ENCODE measurements around the gene DIP2B. TPM values are rescaled to one million over a fixed set of nuclear protein-coding genes. Genes with fewer than 3 reads are reported as not detected.

Gene DIP2B, protein sequence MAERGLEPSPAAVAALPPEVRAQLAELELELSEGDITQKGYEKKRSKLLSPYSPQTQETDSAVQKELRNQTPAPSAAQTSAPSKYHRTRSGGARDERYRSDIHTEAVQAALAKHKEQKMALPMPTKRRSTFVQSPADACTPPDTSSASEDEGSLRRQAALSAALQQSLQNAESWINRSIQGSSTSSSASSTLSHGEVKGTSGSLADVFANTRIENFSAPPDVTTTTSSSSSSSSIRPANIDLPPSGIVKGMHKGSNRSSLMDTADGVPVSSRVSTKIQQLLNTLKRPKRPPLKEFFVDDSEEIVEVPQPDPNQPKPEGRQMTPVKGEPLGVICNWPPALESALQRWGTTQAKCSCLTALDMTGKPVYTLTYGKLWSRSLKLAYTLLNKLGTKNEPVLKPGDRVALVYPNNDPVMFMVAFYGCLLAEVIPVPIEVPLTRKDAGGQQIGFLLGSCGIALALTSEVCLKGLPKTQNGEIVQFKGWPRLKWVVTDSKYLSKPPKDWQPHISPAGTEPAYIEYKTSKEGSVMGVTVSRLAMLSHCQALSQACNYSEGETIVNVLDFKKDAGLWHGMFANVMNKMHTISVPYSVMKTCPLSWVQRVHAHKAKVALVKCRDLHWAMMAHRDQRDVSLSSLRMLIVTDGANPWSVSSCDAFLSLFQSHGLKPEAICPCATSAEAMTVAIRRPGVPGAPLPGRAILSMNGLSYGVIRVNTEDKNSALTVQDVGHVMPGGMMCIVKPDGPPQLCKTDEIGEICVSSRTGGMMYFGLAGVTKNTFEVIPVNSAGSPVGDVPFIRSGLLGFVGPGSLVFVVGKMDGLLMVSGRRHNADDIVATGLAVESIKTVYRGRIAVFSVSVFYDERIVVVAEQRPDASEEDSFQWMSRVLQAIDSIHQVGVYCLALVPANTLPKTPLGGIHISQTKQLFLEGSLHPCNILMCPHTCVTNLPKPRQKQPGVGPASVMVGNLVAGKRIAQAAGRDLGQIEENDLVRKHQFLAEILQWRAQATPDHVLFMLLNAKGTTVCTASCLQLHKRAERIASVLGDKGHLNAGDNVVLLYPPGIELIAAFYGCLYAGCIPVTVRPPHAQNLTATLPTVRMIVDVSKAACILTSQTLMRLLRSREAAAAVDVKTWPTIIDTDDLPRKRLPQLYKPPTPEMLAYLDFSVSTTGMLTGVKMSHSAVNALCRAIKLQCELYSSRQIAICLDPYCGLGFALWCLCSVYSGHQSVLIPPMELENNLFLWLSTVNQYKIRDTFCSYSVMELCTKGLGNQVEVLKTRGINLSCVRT (N-terminal part only)
- total RNA-seq (2014; rRNA removed; shearing (Covaris generic)) = 10.8 and 11.8 TPM in 2 replicates

DNA sequence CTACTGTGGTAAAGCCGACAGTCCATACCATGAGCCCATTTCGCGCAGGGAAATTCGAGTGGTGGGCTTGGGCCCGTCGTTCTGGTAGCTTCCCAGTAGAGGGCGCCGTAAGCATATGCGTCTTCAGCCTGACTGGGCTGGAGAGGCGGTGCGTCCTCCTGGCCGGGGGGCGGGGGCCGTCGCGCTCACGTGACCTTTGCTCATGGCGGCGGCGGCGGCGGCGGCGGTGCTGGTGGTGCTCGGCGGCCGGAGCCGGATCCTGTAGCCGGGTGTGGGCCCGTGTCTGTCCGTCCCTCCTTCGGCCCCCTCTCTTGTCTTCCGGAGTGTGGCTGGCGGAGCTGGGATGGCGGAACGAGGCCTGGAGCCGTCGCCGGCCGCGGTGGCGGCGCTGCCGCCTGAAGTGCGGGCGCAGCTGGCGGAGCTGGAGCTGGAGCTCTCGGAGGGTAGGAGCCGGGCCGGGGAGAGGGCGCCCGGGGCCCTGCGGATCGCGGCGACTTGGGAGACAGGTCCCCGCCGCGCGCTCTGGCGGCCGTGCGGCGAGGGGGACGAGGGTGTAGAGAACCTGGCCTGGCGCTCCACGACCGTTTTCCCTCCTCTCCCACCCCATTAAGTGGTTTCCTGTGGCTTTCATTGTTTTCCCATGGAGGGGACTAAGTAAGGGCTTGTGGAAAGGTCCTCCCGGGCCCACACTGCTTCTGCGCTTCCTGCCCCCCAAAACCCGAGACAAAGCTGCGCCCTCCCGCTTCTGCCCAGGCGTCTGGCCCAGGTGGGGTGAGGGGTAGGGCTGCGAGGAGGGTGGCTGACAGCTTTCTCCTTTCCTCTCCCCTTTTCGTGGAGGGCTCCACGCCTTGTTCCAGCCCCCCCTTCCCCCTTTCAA, at the start of gene DIP2B:
Gene DIP2B, plus strand, starts transcription at position 188 of the 877 bp plus-strand sequence. Its CDS starts 156 bp downstream, at position 344.
- DNase-seq (ENCODE audit: low read depth) = peak; percentile 85

DNA sequence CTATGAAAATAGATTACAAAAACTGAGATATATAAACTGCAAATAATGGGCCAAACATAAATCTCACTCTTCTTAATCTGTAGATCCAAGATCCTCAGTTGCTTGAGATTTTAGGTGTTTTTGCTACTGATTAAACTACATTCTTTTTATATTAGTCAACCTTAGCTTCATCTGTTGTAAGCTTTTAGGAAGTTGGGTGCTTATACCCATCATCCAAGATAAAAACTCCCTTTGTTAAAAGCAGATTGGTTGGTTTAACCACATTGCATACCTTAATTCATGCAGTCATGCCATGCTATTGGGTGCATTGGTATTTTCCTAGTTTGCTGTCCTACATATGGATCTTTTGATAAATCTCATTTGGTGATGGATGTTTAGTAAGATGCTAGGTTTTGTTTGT, 46.2 kb upstream of the DIP2B start:
- DNase-seq (ENCODE audit: low read depth) = peak; percentile 29

DNA sequence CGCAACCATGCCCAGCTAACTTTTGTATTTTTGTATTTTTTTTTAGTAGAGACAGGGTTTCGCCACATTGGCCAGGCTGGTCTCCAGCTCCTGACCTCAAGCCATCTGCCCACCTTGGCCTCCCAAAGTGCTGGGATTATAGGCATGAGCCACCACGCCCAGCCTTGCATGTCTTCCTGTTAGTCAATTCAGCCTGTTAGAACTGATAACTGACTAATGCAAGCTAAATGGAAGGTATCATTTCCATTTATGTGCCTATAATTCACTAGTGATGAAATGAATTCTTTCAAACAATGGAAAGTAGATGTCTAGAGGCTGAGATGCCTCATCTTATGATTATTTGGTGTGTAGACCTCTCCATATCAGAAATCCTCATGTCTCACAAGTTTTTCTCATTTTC, 37.3 kb upstream of the DIP2B start:
- no peak for DNase-seq (ENCODE audit: low read depth)

DNA sequence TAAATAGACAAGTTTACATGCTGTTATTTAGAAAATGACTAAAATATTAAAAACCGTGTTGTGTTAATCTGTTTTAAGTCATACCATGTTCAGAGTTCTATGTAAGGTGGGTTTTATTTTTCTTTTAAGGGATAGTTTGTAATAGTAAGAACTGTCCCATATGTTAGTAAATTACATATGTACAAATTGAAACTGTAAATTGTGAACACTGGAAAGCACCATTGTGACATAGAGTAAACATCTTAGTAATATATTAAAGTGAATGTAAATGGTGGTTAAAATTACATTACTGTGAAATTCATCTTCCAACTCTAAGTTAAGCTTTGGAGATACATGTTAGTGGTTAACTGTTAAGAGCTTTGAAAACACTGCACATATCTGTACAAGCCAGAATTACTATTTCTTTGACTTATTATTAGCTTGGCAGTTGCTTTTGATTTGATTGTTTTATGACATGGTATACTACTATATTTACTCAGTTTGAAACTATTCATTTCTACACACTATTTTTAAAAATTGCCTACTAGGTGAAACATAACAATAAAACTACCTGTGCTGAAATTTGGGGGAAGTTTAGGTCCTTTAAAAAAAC, 27.4 kb upstream of the DIP2B start:
- DNase-seq (ENCODE audit: low read depth) = no peak

DNA sequence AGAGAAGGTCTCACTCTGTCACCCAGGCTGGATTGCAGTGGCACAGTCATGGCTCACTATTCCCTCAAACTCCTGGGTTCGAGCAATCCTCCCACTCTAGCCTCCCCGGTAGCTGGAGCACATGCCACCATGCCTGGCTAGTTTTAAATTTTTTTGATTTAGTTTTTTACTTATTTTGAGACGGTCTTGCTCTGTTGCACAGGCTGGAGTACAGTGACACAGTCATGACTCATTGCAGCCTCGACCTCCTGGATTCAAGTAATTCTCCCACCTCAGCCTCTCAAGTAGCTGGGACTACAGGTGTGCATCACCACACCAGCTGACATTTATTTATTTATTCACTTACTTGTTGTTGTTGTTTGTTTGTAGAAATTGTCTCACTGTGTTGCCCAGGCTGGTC, 22.2 kb upstream of the DIP2B start:
- no peak for DNase-seq (ENCODE audit: low read depth)

DNA sequence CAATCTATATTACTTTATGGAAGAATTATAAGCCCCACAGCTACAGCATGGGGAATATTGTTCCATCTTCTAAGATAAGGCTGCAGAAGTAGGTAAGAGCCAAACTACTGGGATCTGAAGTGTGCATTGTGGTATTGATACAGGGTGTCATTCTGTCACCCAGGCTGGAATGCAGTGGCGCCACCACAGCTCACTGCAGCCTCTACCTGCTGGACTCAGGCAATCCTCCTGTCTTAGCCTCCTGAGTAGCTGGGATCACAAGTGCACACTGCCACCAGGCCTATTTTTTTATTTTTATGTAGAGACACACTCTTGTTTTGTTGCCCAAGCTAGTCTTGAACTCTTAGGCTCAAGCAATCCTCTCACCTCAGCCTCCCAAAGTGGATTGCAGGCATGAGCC, 21.3 kb upstream of the DIP2B start:
- no peak for DNase-seq (ENCODE audit: low read depth)

DNA sequence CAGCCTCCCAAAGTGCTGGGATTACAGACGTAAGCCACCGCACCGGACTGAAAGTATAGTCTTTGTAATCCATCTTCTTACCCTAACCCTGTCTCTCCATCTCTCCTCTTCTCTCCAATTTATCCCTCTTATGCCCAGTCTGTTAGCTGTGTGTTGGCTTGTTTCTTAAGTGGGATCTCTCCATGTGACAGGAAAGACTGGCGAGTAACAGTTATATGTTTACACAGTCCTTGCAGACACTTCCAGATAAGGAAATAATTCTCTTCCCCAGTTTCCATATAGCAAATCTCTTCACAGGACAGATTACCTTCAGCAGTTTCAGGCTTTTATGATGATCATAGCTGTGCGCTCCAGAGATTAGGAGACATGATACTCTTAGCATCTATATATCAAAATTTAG, 16.0 kb upstream of the DIP2B start:
- no peak for DNase-seq (ENCODE audit: low read depth)

DNA sequence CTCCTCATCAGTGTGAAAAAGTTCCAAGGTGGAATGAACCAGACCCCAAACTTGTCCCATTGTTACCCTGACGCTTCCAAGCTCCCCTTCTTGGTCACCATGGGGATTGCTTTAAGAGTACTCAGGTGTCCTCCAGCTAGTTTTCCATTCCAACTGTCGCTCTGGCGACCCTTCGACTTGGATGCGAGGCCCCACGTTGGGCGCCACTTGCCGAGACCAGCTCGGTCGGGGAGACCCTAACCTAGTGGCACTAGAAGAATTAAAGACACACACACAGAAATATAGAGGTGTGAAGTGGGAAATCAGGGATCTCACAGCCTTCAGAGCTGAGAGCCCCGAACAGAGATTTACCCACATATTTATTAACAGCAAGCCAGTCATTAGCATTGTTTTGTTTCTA, 6.7 kb upstream of the DIP2B start:
- peak; percentile 6 for DNase-seq (ENCODE audit: low read depth)

DNA sequence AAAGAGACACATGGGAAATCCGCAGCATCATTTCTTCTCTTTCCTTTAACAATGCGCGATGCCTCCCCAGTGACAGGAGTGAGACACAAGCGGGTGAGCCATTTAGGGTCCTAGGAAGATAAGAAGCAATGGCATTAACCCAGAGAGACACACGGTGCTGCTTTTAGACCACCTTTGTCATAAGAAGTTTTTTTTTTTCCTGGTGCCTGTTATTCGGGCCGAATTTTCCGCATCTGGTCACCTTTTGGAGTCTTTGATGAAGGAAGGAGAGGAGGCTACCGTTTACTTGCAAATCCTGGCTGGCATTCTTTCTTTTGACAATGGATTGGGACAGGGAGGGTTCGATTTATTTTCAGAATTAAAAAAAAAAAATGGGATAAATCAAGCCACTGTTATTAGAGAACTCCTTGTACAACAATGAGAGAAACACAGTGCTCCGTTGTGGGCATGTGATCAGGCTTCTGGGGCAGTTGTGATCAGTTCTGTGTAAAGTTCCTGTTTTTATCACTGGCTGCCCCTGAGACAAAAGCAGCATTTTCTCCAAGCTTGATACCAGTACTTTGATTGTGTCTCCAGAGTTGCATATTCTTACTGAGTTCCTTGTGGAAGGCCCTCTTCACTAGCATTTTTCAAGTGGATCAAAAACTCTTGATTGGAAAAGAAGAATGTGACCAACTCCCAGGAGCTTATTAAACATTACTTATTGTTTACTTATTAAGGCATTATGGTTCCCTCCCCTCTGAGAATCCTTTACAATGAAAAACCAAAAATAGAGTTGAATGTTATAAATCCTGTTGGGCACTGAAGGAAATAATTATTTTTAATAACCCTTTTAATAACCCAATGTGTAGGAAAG, 1.1 kb downstream of the DIP2B start:
- DNase-seq (ENCODE audit: low read depth) = peak; percentile 15

DNA sequence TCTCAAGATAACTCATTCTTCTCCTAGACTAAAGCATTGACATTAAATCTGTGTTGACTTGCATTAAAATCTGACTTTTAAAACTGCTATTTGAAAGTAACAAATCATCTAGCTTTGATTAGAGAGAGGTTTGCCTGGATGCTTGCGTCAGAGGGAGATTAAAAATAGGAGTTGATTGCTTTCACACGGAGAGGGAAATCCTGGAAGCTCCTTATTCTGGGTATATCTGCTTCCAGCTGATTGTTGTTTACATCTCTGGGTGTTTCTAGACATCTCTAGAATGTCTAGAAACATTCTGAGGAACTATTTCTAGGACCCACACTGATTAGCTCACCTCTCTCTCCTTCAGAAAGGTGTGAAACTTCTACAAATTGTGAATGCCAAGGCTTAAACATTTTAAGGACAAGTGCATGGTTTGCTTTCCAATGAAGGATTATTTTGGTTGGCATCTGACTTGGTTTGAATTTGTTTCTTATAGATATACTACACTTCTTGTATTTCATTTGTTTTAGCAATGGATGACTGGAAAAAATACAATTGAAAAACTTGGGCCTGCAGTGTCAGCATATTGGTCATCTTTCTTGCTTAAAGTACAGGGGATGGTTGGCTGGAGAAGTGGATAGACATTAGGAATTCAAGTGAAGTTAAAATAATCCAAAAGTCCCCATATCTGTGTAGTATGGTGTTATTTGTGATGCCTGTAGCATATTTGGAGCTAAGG, 2.1 kb downstream of the DIP2B start:
- no peak for DNase-seq (ENCODE audit: low read depth)

DNA sequence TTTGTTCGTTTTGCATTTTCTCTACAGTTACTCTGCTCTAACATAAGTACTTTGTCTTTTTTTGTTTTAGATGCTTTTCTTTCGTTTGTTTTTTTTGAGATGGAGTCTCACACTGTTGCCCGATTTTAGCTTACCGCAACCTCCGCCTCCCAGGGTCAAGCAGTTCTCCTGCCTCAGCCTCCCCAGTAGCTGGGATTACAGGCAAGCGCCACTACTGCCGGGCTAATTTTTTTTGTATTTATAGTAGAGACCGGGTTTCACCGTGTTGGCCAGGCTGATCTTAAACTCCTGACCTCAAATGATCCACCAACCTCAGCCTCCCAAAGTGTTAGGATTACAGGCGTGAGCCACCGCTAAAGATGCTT, 2.7 kb downstream of the DIP2B start:
- no peak for DNase-seq (ENCODE audit: low read depth)

DNA sequence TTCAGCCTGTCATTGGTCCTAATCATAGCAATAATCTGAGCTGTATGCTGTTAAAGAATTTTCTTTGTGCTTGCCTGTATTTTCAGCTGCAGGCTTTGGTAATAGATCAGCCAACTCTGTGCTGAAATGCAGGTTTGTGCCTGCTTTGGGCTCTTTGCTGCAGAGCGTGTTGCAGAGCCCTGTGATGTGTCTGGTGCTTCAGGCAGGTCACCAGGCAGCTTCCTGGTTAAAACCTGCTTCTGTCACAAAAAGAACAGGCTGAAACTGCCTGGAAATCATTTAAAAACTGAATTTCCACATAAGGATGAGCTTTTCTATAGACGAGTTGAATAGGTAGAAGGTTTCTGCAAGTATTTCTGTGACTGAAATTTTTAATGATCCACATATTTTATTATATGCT, 3.1 kb downstream of the DIP2B start:
- no peak for DNase-seq (ENCODE audit: low read depth)

DNA sequence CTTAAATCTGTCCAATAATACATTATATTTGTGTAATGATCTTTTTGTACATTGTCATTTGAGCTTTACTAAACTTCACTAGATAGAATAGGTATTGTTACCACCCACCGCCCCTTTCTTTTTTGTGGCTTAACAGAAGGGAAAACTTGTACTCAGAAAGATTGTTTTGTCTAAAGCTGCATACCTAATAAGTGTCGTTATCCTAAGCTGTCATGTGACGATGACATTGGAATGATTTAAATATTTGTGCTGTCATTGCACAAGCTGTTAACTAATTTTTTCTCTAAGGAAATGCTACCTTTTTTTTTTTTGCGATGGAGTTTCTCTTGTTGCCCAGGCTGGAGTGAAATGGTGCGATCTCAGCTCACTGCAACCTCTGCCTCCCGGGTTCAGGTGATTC, 3.6 kb downstream of the DIP2B start:
- no peak for DNase-seq (ENCODE audit: low read depth)

DNA sequence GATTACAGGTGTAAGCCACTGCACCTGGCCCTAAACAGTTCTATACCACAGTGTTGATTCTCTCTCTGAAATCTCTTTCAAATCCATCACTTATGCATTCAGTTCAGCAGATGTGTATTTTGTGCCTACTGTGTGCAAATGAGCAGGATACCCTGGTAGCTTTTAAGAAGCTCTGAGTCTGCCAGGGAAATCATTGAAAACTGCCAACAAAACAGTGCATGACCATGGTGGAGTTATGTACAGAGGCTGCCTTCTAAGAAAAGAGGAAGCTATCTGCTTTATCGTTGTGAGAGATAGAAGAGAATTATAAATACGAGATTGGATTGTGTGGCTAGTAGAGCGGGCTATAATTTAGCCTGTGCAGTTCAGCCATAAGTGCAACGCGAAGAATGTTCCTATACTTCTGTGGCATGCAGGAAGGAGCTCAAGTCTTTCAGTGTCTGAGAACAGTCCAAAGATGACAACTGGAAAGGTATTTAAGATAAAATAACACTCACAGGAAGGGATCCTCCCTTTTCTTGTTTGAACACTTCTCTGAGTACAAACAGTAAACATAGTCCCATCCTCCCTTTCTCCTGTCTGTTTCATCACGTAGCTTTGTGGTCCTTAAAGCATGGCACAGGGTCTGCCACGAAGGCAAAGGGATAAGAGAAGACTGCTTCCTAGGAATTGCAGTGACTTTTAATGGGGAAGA, 4.3 kb downstream of the DIP2B start:
- DNase-seq (ENCODE audit: low read depth) = no peak

DNA sequence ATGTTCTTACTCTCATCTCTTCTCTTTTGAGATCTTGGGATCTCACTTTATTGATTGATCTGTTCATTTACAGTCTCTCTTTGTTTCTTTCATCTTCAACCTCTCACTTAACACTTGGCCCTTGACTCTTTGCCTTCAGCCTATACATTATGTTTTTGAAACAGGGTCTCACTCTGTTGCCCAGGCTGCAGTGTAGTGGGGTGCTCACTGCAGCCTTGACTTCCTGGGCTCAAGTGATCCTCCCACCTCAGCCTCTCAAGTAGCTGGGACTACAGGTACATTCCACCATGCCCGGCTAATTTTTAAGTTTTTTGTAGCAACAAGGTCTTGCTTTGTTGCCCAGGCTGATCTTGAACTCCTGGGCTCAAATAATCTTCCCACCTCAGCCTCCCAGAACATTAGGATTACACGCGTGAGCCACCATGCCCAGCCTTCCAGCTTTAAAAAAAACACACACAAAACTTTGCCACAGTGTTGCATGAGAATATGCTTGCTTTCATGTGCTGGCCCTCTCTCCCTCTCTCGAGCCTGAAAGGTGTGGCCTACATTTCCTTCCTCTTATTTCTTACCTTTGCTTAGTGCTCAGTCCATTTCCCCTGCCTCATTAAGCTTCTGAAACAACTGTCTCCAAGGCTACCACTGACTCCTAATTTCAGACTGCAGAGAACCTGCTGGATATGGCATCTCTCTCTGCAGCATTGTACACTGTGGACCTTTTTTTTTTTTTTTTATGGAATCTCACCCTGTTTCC, 9.9 kb downstream of the DIP2B start:
- no peak for DNase-seq (ENCODE audit: low read depth)

DNA sequence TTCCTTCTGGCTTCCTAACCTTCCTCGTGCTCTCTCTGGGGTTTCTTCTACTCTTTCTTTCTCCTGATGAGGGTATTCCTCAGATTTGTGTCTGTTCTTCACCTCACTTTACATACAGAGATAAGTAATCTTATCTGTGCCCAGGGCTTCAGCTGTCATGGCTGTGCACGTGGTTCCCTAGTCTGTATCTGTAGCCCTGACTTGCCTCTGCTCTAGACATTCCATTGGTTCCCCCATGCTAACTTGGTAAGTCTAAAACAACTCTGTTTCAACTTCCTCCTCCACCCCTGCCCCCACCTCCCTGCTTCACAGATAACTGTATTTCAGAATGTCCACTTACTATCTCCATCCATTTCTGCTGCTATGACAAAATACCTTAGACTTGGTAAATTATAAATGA, 10.8 kb downstream of the DIP2B start:
- no peak for DNase-seq (ENCODE audit: low read depth)

DNA sequence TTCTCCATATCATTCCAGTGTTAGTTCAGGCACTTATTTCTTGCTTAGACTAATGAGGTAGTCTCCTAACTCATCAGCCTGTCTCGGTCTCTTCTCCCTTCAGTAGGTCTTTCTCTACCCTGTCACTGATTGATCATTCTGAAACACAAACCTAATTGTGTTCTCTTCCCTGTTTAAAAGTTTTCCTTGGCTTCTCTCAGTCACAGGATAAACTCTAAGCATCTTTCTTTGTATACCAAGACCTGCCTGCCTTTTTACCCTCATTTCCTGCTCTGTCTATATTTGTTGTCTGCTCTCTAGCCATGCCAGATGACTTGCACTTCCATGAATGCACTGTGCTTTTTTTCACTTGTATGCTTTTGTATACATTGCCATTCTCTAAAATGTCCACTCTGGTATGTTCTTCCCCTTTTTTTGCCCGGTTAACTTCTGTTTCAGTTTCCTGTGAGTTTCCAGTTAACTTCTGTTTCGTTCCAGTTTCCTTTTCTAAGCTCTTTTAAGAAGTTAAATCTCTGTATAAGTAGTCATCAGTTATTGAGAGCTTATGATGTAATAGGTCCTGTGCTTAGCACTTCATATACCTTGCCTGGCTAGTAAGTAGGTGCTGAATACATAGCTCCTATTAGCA, 12.8 kb downstream of the DIP2B start:
- DNase-seq (ENCODE audit: low read depth) = no peak
